ENCODE data around the gene PLEKHA5. TPM values are rescaled to one million over a fixed set of nuclear protein-coding genes. Genes with fewer than 3 reads are reported as not detected.

PLEKHA5 gene
- polyA plus RNA-seq, 1 of the 3 experiments (the other 2 are of a cell fraction) = 7.1 TPM

DNA sequence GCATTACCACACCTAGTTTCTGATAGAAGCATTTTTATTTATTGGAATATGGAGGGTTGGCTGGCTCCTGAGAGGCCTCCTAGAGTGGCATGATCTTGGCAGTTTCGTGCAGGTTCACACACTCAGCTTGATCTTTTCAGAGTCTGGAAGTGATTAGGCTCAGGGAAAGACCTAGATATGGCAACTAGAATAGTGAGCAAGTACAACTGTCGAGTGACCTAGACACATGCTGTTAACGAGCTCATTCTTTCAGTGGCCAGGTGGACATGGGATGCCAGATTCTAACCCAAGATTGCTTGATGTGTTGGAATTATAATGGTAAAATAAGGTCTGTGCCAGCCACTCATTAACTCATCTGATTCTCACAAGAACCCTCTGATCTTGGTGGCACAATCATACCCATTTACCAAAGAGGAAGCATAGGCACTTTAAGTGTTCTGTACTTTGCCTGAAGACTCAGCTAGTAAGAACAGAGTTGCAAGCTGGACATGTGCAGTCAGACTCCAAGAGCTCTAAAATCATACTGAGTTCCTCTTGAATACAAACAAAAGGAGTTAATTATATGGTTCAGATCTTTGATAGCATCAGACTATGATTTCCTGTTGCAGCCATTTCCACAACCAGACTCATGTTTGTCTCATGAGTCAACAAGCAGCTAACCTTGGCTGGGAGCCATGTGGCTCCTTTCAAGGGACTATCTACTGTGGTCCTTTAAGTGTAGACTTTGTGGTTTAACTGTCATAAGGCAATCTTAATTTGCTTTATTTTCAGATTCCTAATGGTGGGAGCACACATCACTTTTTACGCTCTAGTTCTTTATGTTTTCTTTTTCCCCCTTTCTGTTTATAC, 144.2 kb downstream of the PLEKHA5 start (continued):
- TF ChIP-seq, protein P1, sequence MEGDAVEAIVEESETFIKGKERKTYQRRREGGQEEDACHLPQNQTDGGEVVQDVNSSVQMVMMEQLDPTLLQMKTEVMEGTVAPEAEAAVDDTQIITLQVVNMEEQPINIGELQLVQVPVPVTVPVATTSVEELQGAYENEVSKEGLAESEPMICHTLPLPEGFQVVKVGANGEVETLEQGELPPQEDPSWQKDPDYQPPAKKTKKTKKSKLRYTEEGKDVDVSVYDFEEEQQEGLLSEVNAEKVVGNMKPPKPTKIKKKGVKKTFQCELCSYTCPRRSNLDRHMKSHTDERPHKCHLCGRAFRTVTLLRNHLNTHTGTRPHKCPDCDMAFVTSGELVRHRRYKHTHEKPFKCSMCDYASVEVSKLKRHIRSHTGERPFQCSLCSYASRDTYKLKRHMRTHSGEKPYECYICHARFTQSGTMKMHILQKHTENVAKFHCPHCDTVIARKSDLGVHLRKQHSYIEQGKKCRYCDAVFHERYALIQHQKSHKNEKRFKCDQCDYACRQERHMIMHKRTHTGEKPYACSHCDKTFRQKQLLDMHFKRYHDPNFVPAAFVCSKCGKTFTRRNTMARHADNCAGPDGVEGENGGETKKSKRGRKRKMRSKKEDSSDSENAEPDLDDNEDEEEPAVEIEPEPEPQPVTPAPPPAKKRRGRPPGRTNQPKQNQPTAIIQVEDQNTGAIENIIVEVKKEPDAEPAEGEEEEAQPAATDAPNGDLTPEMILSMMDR (IDR thresholded peaks at IDR 0.05) = no peak
- TF ChIP-seq, protein P2, sequence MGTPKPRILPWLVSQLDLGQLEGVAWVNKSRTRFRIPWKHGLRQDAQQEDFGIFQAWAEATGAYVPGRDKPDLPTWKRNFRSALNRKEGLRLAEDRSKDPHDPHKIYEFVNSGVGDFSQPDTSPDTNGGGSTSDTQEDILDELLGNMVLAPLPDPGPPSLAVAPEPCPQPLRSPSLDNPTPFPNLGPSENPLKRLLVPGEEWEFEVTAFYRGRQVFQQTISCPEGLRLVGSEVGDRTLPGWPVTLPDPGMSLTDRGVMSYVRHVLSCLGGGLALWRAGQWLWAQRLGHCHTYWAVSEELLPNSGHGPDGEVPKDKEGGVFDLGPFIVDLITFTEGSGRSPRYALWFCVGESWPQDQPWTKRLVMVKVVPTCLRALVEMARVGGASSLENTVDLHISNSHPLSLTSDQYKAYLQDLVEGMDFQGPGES (IDR thresholded peaks at IDR 0.05; ENCODE audit: low read depth, low read length) = no peak
- TF ChIP-seq, protein P3, sequence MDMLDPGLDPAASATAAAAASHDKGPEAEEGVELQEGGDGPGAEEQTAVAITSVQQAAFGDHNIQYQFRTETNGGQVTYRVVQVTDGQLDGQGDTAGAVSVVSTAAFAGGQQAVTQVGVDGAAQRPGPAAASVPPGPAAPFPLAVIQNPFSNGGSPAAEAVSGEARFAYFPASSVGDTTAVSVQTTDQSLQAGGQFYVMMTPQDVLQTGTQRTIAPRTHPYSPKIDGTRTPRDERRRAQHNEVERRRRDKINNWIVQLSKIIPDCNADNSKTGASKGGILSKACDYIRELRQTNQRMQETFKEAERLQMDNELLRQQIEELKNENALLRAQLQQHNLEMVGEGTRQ (IDR thresholded peaks at IDR 0.05; ENCODE audit: borderline replicate concordance, low read depth, low read length) = no peak
- TF ChIP-seq, protein P4, sequence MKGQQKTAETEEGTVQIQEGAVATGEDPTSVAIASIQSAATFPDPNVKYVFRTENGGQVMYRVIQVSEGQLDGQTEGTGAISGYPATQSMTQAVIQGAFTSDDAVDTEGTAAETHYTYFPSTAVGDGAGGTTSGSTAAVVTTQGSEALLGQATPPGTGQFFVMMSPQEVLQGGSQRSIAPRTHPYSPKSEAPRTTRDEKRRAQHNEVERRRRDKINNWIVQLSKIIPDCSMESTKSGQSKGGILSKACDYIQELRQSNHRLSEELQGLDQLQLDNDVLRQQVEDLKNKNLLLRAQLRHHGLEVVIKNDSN (IDR thresholded peaks at IDR 0.05; ENCODE audit: borderline replicate concordance, low read depth) = no peak
- peak; percentile 92 for TF ChIP-seq TEAD4 (IDR thresholded peaks at IDR 0.05; ENCODE audit: borderline replicate concordance, insufficient read depth)
- TF ChIP-seq GATA2 (CRISPR knock-in tag; IDR thresholded peaks at IDR 0.05) = peak; percentile 12; the same call in 1 of the 2 replicates
- 0 out of 2 replicates have a peak, but pooled peaks have one; percentile 18 for TF ChIP-seq GABPA (IDR thresholded peaks at IDR 0.05; ENCODE audit: low read depth)
- TF ChIP-seq SMC3 (IDR thresholded peaks at IDR 0.05; ENCODE audit: low read depth, low read length) = no peak
- TF ChIP-seq, protein P5, sequence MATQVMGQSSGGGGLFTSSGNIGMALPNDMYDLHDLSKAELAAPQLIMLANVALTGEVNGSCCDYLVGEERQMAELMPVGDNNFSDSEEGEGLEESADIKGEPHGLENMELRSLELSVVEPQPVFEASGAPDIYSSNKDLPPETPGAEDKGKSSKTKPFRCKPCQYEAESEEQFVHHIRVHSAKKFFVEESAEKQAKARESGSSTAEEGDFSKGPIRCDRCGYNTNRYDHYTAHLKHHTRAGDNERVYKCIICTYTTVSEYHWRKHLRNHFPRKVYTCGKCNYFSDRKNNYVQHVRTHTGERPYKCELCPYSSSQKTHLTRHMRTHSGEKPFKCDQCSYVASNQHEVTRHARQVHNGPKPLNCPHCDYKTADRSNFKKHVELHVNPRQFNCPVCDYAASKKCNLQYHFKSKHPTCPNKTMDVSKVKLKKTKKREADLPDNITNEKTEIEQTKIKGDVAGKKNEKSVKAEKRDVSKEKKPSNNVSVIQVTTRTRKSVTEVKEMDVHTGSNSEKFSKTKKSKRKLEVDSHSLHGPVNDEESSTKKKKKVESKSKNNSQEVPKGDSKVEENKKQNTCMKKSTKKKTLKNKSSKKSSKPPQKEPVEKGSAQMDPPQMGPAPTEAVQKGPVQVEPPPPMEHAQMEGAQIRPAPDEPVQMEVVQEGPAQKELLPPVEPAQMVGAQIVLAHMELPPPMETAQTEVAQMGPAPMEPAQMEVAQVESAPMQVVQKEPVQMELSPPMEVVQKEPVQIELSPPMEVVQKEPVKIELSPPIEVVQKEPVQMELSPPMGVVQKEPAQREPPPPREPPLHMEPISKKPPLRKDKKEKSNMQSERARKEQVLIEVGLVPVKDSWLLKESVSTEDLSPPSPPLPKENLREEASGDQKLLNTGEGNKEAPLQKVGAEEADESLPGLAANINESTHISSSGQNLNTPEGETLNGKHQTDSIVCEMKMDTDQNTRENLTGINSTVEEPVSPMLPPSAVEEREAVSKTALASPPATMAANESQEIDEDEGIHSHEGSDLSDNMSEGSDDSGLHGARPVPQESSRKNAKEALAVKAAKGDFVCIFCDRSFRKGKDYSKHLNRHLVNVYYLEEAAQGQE (IDR thresholded peaks at IDR 0.05; ENCODE audit: low read depth, low read length) = peak; percentile 15; the same call in 1 of the 2 replicates
- TF ChIP-seq NRF1 (IDR thresholded peaks at IDR 0.05; ENCODE audit: low read depth, low read length) = no peak
- TF ChIP-seq, protein P6, sequence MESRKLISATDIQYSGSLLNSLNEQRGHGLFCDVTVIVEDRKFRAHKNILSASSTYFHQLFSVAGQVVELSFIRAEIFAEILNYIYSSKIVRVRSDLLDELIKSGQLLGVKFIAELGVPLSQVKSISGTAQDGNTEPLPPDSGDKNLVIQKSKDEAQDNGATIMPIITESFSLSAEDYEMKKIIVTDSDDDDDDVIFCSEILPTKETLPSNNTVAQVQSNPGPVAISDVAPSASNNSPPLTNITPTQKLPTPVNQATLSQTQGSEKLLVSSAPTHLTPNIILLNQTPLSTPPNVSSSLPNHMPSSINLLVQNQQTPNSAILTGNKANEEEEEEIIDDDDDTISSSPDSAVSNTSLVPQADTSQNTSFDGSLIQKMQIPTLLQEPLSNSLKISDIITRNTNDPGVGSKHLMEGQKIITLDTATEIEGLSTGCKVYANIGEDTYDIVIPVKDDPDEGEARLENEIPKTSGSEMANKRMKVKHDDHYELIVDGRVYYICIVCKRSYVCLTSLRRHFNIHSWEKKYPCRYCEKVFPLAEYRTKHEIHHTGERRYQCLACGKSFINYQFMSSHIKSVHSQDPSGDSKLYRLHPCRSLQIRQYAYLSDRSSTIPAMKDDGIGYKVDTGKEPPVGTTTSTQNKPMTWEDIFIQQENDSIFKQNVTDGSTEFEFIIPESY (IDR thresholded peaks at IDR 0.05; ENCODE audit: borderline replicate concordance, low read depth) = peak; percentile 68; the same call in 1 of the 2 replicates
- TF ChIP-seq TAF1 (IDR thresholded peaks at IDR 0.05; ENCODE audit: borderline replicate concordance, low read depth, low read length) = no peak; the same call in 1 of the 2 replicates
- peak; percentile 93 for TF ChIP-seq FOXM1 (IDR thresholded peaks at IDR 0.05; ENCODE audit: low read depth)
- peak; percentile 93 for TF ChIP-seq FOSL2 (IDR thresholded peaks at IDR 0.05; ENCODE audit: borderline replicate concordance, low read depth)
- TF ChIP-seq RCOR1 (IDR thresholded peaks at IDR 0.05; ENCODE audit: low read length) = no peak
- peak; percentile 65 to 98 for TF ChIP-seq EP300 (IDR thresholded peaks at IDR 0.05; ENCODE audit: borderline replicate concordance in 1 of 2, low read depth in 1 of 2, low read length in 1 of 2)
